ENCODE results near the gene GSG1L2.

DNA sequence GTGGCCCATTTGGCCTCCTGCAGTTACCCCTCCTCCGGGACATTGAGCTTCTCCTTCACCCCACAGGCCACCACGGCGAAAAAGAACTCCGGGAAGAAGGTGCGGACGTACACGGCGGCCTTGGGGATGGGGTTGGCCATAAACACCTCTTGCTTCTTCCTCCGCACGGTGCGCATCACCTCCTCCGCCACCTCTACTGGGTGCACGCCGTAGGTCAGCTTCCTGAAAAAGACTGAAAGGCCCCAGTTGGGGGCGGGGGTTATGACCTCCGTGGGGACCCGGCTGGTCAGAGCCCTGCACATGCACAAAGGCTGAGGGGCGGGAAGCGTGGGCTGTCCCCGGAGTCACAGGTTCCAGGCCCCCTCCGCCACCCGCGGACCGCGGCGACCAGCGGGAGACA, 50.4 kb downstream of the GSG1L2 start:
- TF ChIP-seq, protein P1, sequence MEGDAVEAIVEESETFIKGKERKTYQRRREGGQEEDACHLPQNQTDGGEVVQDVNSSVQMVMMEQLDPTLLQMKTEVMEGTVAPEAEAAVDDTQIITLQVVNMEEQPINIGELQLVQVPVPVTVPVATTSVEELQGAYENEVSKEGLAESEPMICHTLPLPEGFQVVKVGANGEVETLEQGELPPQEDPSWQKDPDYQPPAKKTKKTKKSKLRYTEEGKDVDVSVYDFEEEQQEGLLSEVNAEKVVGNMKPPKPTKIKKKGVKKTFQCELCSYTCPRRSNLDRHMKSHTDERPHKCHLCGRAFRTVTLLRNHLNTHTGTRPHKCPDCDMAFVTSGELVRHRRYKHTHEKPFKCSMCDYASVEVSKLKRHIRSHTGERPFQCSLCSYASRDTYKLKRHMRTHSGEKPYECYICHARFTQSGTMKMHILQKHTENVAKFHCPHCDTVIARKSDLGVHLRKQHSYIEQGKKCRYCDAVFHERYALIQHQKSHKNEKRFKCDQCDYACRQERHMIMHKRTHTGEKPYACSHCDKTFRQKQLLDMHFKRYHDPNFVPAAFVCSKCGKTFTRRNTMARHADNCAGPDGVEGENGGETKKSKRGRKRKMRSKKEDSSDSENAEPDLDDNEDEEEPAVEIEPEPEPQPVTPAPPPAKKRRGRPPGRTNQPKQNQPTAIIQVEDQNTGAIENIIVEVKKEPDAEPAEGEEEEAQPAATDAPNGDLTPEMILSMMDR (IDR thresholded peaks at IDR 0.05; ENCODE audit: low read length), result no peak
- TF ChIP-seq EZH2 (IDR thresholded peaks at IDR 0.05; ENCODE audit: borderline replicate concordance, low read length), result no peak
